OCI-LY3 (cell line): ENCODE measurements around the gene BACE2.

ENCODE experiments used
- EZH2phosphoT487 ChIP-seq: fragments of 200-600 bp; shearing (Covaris generic); IDR thresholded peaks from 2 replicates; pipeline ENCODE4 v1.6.1; 2018; ENCODE audit warnings: antibody characterized with exemption, mixed run types, low read depth
- TF ChIP-seq, protein P1 (sequence below): fragments of 200-600, 300-600 bp; sonication (generic); IDR thresholded peaks from 2 replicates; pipeline ENCODE4 v1.5.1; 2014; ENCODE audit warnings: antibody characterized with exemption, low read length, low read depth

DNA sequence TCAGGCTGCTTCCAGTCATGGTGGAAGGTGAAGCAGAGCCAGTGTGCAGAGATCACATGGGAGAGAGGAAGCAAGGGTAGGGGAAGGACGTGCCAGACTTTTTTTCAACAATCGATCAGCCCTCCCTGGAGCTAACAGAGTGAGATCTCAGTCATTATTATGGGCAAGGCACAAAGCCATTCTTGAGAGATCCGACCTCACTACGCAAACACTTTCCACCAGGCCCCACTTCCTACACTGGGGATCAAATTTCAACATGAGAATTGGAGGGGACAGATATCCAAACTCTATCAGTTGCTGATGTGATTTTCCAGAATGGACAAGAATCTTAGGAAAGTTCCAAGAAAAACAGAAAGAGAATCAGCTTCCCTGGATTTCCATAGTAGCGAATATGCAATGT, 60.5 kb downstream of the BACE2 start:
- TF ChIP-seq, protein P1, sequence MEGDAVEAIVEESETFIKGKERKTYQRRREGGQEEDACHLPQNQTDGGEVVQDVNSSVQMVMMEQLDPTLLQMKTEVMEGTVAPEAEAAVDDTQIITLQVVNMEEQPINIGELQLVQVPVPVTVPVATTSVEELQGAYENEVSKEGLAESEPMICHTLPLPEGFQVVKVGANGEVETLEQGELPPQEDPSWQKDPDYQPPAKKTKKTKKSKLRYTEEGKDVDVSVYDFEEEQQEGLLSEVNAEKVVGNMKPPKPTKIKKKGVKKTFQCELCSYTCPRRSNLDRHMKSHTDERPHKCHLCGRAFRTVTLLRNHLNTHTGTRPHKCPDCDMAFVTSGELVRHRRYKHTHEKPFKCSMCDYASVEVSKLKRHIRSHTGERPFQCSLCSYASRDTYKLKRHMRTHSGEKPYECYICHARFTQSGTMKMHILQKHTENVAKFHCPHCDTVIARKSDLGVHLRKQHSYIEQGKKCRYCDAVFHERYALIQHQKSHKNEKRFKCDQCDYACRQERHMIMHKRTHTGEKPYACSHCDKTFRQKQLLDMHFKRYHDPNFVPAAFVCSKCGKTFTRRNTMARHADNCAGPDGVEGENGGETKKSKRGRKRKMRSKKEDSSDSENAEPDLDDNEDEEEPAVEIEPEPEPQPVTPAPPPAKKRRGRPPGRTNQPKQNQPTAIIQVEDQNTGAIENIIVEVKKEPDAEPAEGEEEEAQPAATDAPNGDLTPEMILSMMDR: no peak
- TF ChIP-seq EZH2phosphoT487: no peak
